Sigmoid colon (tissue), 4 donors: ENCODE results near the gene ITIH4.

Source experiments
- CTCF ChIP-seq, 4 experiments: fragments of 450-650 bp in 3 of 4; fragments of 200-600 bp in 1 of 4; IDR thresholded peaks; one replicate each; pipeline ENCODE4 v1.5.1; 2016 to 2019; ENCODE audit warnings: antibody characterized with exemption in 4 of 4, mild to moderate bottlenecking in 3 of 4, moderate library complexity in 2 of 4
- EP300 ChIP-seq, 4 donors: sonication (generic); formaldehyde crosslinking; IDR thresholded peaks; one replicate each; pipeline ENCODE4 v1.6.1; 2017; ENCODE audit warnings: antibody characterized with exemption in 4 of 4
- POLR2A ChIP-seq, 2 donors: fragments of 450-650 bp; IDR thresholded peaks; one replicate each; pipeline ENCODE4 v1.6.1; 2016; ENCODE audit warnings: antibody characterized with exemption in 2 of 2, mild to moderate bottlenecking in 2 of 2, moderate library complexity in 2 of 2

GRCh38 chr3:52774066-52774713 lies 56.3 kb downstream of the ITIH4 start:
- TF ChIP-seq CTCF (IDR thresholded peaks at IDR 0.05) (no peak), POLR2A (IDR thresholded peaks at IDR 0.05) (no peak), EP300 (IDR thresholded peaks at IDR 0.05) (no peak)
